Stimulated activated CD4-positive, alpha-beta T cell treated with anti-CD3 and anti-CD28 coated beads, Interleukin-15, amount 100 ng/mL, for 1 hour (primary cell): ENCODE results near the gene PRAMEF5.
"Not testable (repeated sequence)": the region's sequence is repeated elsewhere in the genome, so short reads cannot be mapped to it uniquely, and the experiment has no call there.

ENCODE experiments used
- DNase-seq, 2 donors: peaks; one replicate each; pipeline ENCODE4 v3.0.0-alpha.2; 2020; ENCODE audit warnings: low read depth in 1 of 2, low spot score in 1 of 2

The PRAMEF5 gene

GRCh38 chr1:13265124-13265523 is 11.1 kb downstream of the PRAMEF5 start:
- DNase-seq: not testable (repeated sequence)

GRCh38 chr1:13277016-13277415 is 23.0 kb downstream of the PRAMEF5 start:
- not testable (repeated sequence) for DNase-seq

DNA sequence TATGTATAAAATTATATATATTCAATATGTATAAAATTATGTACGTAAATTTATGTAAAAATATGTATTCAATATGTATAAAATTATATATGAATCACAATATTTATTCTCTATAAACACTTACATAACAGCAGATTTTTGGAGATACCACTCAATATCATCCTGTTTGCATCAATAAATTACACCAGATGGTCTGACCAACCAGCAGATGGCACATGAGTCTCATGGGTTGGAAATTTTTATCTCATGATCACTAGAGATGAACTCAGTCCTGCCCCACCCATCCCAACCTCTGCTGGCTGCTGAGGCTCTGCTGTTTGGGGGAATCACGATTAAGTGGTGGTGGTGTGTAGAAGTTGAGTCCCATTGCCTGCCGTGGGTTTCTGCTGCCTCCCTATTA is 25.6 kb downstream of the PRAMEF5 start:
- DNase-seq: not testable (repeated sequence)

GRCh38 chr1:13285037-13285436 is 31.0 kb downstream of the PRAMEF5 start, which contains the start of gene PRAMEF8:
TSS of gene PRAMEF8 (minus strand) at chr1:13285137. CDS start at chr1:13284091, 1,046 bp downstream.
- not testable (repeated sequence) for DNase-seq

DNA sequence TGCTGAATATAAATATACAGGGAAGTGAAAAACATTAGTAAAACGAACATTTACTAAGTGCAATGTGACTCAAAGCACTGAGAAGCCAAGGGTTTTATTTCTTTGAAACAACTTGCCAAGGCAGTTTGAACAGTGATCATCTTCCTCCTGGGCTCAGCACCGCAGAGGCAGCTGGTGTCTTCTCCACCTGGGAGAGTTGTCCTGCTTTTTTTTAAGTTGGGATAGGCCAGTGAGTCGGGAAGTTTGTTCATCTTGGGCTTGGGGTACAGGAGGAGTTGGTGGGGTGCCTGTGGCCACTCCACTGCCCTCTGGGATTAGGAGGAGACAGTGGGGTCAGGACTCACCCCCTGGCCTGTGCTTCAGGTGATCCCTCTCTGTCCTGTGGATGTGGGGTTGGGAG is 35.0 kb downstream of the PRAMEF5 start:
- not testable (repeated sequence) for DNase-seq

GRCh38 chr1:13297216-13297931 is 43.4 kb downstream of the PRAMEF5 start:
- not testable (repeated sequence) for DNase-seq

DNA sequence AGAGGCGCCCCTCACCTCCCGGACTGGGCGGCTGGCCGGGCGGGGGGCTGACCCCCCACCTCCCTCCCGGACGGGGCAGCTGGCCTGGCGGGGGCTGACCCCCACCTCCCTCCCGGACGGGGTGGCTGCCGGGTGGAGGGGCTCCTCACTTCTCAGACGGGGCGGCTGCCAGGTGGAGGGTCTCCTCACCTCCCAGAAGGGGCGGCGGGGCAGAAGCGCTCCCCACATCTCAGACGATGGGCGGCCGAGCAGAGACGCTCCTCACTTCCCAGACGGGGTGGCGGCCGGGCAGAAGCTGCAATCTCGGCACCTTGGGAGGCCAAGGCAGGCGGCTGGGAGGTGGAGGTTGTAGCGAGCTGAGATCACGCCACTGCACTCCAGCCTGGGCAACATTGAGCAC is 44.7 kb downstream of the PRAMEF5 start:
- not testable (repeated sequence) for DNase-seq

DNA sequence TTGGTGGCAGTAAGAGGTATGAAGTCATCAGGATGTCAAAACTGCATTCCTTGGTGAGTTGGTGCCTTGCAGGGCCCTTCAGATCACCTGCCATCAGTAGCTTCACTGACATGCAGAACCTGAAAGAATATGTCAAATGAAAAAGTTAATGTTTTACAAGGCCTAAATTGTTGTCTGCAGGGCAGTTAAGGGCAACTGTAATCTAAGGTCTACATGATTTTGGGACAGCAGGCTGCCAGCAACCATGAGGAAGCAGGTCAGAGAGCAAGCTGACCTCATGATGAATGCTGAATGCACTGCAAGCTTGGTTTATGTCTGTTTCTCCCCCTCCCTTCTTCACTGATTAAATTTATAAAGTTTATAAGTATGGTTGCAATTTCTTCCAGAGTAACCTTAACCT is 48.2 kb downstream of the PRAMEF5 start:
- DNase-seq: not testable (repeated sequence)

GRCh38 chr1:13303239-13303638 is 49.2 kb downstream of the PRAMEF5 start, which contains the start of gene PRAMEF33:
TSS of gene PRAMEF33 (plus strand) at chr1:13303539. CDS start at chr1:13305955, 2,416 bp downstream.
- not testable (repeated sequence) for DNase-seq
